ENCODE measurements around the gene UBE2E2. TPM values are rescaled to one million over a fixed set of nuclear protein-coding genes. Genes with fewer than 3 reads are reported as not detected.

The UBE2E2 gene
- total and polyA plus RNA-seq, 2 donors (not counting 1 experiment from before 2014, with no cell fraction given), result 16.0 to 45.0 TPM

DNA sequence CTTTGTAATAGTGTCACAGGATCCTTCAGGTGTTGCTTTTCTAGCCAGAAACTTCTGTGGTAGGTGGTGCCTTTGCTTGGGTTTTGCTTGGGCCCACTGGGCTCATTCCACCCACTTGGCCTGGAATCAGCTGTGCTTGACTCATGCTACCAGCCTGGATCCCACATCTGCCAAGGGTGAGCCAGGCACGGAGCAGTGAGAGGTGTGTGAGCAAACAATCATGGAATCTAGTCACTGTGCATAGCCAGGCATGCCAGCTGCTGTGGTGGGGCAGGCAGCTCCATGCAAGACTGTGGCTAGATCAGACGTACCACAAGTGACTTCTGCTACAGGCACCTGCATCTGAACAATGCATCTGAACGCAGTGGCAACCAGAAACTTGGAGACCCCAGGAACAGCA is 275.9 kb downstream of the UBE2E2 start:
- intact Hi-C loops (cut with micrococcal nuclease), result no loop called here
- Mint-ChIP-seq H3K4me3 (no peak overlapping the region), H3K27ac (no peak overlapping the region), H3K9me3 (ENCODE audit: insufficient read depth) (peaks cover 11% of the 10 kb centered on the region), H3K4me1 (peaks cover 32% of the 10 kb centered on the region), H3K27me3 (no peaks in the 10 kb centered on the region)
- Histone ChIP-seq H4K20me1 (ENCODE audit: control insufficient read depth, insufficient read depth, low read length, poor library complexity, severe bottlenecking) (peaks cover 16% of the 10 kb centered on the region), H2AFZ (ENCODE audit: insufficient read depth, low read depth, low read length, poor library complexity, severe bottlenecking) (no peak overlapping the region), H3K4me3 (ENCODE audit: control extremely low read depth in 1 of 5, extremely low read depth in 1 of 5, insufficient read depth in 1 of 5, low read depth in 2 of 5, low read length in 4 of 5) (no peak overlapping the region), H3K36me3 (replicated peaks in 1 of 2; ENCODE audit: control extremely low read depth in 1 of 2, control insufficient read depth in 1 of 2, extremely low read depth in 1 of 2, insufficient read depth in 2 of 2, low read length in 1 of 2) (peaks cover 0 to 11% of the 10 kb centered on the region in 2 experiments), H3K9me3 (ENCODE audit: control extremely low read depth in 1 of 3, control insufficient read depth in 2 of 3, insufficient read depth in 1 of 3, low read length in 2 of 3) (peaks cover 5 to 31% (median 29%) of the 10 kb centered on the region in 3 donors), H3K4me1 (ENCODE audit: control insufficient read depth in 2 of 2, insufficient read depth in 2 of 2, low read length in 2 of 2) (peaks cover 4 to 17% of the 10 kb centered on the region in 2 donors), H3K27ac (ENCODE audit: low read length in 2 of 2) (no peak overlapping the region), H3K9ac (ENCODE audit: low read length) (no peak overlapping the region), H3K27me3 (replicated peaks in 1 of 4; ENCODE audit: control extremely low read depth in 1 of 4, control insufficient read depth in 3 of 4, insufficient read depth in 4 of 4, low read length in 3 of 4) (no peaks in the 10 kb centered on the region), H3K4me2 (replicated peaks; ENCODE audit: low read depth, low read length, poor library complexity, severe bottlenecking) (no peak overlapping the region), H3K79me2 (ENCODE audit: control insufficient read depth, insufficient read depth, low read length) (peaks cover 40% of the 10 kb centered on the region)
- ATAC-seq (ENCODE audit: low read depth) (no peak), DNase-seq (no peak)
- WGBS (ENCODE audit: insufficient coverage), result 76% methylated on average over 3 of the region's 3 CpGs
- ChIA-PET POLR2A (no interaction called here), CTCF (no interaction called here)
- TF ChIP-seq, protein P1, sequence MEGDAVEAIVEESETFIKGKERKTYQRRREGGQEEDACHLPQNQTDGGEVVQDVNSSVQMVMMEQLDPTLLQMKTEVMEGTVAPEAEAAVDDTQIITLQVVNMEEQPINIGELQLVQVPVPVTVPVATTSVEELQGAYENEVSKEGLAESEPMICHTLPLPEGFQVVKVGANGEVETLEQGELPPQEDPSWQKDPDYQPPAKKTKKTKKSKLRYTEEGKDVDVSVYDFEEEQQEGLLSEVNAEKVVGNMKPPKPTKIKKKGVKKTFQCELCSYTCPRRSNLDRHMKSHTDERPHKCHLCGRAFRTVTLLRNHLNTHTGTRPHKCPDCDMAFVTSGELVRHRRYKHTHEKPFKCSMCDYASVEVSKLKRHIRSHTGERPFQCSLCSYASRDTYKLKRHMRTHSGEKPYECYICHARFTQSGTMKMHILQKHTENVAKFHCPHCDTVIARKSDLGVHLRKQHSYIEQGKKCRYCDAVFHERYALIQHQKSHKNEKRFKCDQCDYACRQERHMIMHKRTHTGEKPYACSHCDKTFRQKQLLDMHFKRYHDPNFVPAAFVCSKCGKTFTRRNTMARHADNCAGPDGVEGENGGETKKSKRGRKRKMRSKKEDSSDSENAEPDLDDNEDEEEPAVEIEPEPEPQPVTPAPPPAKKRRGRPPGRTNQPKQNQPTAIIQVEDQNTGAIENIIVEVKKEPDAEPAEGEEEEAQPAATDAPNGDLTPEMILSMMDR (IDR thresholded peaks at IDR 0.05), result no peak
- TF ChIP-seq EZH2 (IDR thresholded peaks at IDR 0.05; ENCODE audit: borderline replicate concordance, insufficient read depth, low read depth, low read length, poor library complexity, severe bottlenecking), result no peak

DNA sequence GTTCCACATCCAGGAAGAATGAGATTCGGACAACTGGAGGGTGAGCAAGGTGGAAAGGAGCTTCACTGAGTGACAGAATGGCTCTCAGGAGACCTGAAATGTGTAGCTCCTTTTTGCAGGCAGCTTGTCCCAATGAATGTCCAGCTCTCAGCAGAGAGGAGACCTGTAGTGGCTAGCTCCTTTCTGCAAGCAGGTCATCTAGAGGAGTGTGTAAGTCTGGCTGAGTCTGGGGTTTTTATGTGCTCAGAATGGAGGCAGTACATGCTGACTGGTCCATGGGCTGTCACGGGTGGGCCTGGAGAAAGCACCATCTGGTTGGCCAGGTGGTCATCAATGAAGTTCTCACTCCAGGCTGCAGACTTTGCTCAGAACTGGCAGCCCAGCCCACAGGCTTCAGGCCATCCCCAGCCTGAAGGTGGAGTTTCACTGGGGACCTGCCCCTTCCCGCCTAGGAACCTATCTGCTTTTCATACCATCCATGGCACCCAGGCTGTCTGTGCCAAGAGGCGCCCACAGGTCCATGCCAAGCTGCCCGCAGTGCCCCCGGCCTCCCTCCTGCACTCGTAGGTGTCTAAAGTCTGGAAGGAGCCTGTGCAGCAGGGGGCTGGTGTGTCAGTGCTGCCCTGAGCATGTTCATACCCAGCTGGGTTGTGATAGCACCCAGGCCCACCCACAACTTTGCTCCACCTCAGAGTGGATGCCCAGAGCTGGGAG is 276.6 kb downstream of the UBE2E2 start:
- Histone ChIP-seq H3K27me3 (replicated peaks in 1 of 4; ENCODE audit: control extremely low read depth in 1 of 4, control insufficient read depth in 3 of 4, insufficient read depth in 4 of 4, low read length in 3 of 4) (no peaks in the 10 kb centered on the region), H2AFZ (ENCODE audit: insufficient read depth, low read depth, low read length, poor library complexity, severe bottlenecking) (no peak overlapping the region), H3K4me3 (ENCODE audit: control extremely low read depth in 1 of 5, extremely low read depth in 1 of 5, insufficient read depth in 1 of 5, low read depth in 2 of 5, low read length in 4 of 5) (no peak overlapping the region), H3K79me2 (ENCODE audit: control insufficient read depth, insufficient read depth, low read length) (peaks cover 36% of the 10 kb centered on the region), H4K20me1 (ENCODE audit: control insufficient read depth, insufficient read depth, low read length, poor library complexity, severe bottlenecking) (peaks cover 18% of the 10 kb centered on the region), H3K9ac (ENCODE audit: low read length) (no peak overlapping the region), H3K36me3 (replicated peaks in 1 of 2; ENCODE audit: control extremely low read depth in 1 of 2, control insufficient read depth in 1 of 2, extremely low read depth in 1 of 2, insufficient read depth in 2 of 2, low read length in 1 of 2) (peaks cover 0 to 11% of the 10 kb centered on the region in 2 experiments), H3K9me3 (ENCODE audit: control extremely low read depth in 1 of 3, control insufficient read depth in 2 of 3, insufficient read depth in 1 of 3, low read length in 2 of 3) (peaks cover 5 to 34% (median 34%) of the 10 kb centered on the region in 3 donors), H3K4me1 (ENCODE audit: control insufficient read depth in 2 of 2, insufficient read depth in 2 of 2, low read length in 2 of 2) (peaks cover 4 to 10% of the 10 kb centered on the region in 2 donors), H3K27ac (ENCODE audit: low read length in 2 of 2) (no peak overlapping the region), H3K4me2 (replicated peaks; ENCODE audit: low read depth, low read length, poor library complexity, severe bottlenecking) (no peak overlapping the region)
- no peak for TF ChIP-seq EZH2 (IDR thresholded peaks at IDR 0.05; ENCODE audit: borderline replicate concordance, insufficient read depth, low read depth, low read length, poor library complexity, severe bottlenecking)
- TF ChIP-seq, protein P1 (IDR thresholded peaks at IDR 0.05), result no peak
- Mint-ChIP-seq H3K9me3 (ENCODE audit: insufficient read depth) (peaks cover 12% of the 10 kb centered on the region), H3K27ac (no peak overlapping the region), H3K4me1 (peaks cover 27% of the 10 kb centered on the region), H3K4me3 (no peak overlapping the region), H3K27me3 (no peaks in the 10 kb centered on the region)
- CTCF ChIA-PET, result no interaction called here
- DNase-seq (no peak), ATAC-seq (ENCODE audit: low read depth) (no peak)
- 87% methylated on average over 6 of the region's 7 CpGs for WGBS (ENCODE audit: insufficient coverage)
- POLR2A ChIA-PET, result no interaction called here
- intact Hi-C loops (cut with micrococcal nuclease), result no loop called here

Data from B cell (primary cell).